GM04503 (cell line): ENCODE data around the gene COL27A1.

Source experiments
- DNase-seq: peaks from one replicate; pipeline ENCODE4 v3.0.0-alpha.2; 2012; ENCODE audit warnings: low read depth

Gene COL27A1

GRCh38 chr9:114169029-114169951, 14.0 kb downstream of the COL27A1 start:
- no peak for DNase-seq

- DNase-seq: no peak
Measured at GRCh38 chr9:114169952-114170770, 14.8 kb downstream of the COL27A1 start.

GRCh38 chr9:114170771-114171461, 15.6 kb downstream of the COL27A1 start:
- no peak for DNase-seq

- DNase-seq: no peak
Measured at GRCh38 chr9:114171500-114171899, 16.2 kb downstream of the COL27A1 start.

- peak; percentile 75 for DNase-seq
Measured at GRCh38 chr9:114172981-114173833, 17.9 kb downstream of the COL27A1 start.

GRCh38 chr9:114174557-114174875, 19.2 kb downstream of the COL27A1 start:
- no peak for DNase-seq

- no peak for DNase-seq
Measured at GRCh38 chr9:114174876-114175771, 19.8 kb downstream of the COL27A1 start.

GRCh38 chr9:114176624-114177291, 21.4 kb downstream of the COL27A1 start:
- DNase-seq: no peak

GRCh38 chr9:114177423-114178064, 22.2 kb downstream of the COL27A1 start:
- DNase-seq: no peak

- DNase-seq: no peak
Measured at GRCh38 chr9:114178076-114178475, 22.7 kb downstream of the COL27A1 start.

GRCh38 chr9:114178756-114179450, 23.6 kb downstream of the COL27A1 start:
- no peak for DNase-seq

GRCh38 chr9:114179516-114179915, 24.2 kb downstream of the COL27A1 start:
- DNase-seq: no peak

GRCh38 chr9:114180696-114181606, 25.6 kb downstream of the COL27A1 start:
- no peak for DNase-seq

- no peak for DNase-seq
Measured at GRCh38 chr9:114181607-114182409, 26.5 kb downstream of the COL27A1 start.

GRCh38 chr9:114183006-114183405, 27.7 kb downstream of the COL27A1 start:
- no peak for DNase-seq

GRCh38 chr9:114184071-114184470, 28.7 kb downstream of the COL27A1 start:
- DNase-seq: no peak

- no peak for DNase-seq
Measured at GRCh38 chr9:114184866-114185265, 29.5 kb downstream of the COL27A1 start.
